ENCODE measurements around the gene ELAVL2.

The ELAVL2 gene

GRCh38 chr9:23803216-23803615, 22.8 kb downstream of the ELAVL2 start:
- Histone ChIP-seq H3K4me1 (ENCODE audit: low read depth, poor library complexity, severe bottlenecking) (peaks cover 14% of the 10 kb centered on the region), H3K27me3 (ENCODE audit: insufficient read depth, low read depth) (no peaks in the 10 kb centered on the region), H3K4me2 (no peak overlapping the region), H3K79me2 (ENCODE audit: insufficient read depth, low read depth) (no peaks in the 10 kb centered on the region), H4K20me1 (ENCODE audit: insufficient read depth) (no peaks in the 10 kb centered on the region), H3K36me3 (ENCODE audit: insufficient read depth) (no peaks in the 10 kb centered on the region), H3K4me3 (IDR thresholded peaks at IDR 0.05; ENCODE audit: insufficient read depth, low read depth, low read length) (no peak overlapping the region), H3K9ac (no peak overlapping the region), H3K27ac (no peak overlapping the region), H2AFZ (ENCODE audit: low read depth) (no peak overlapping the region)
- TF ChIP-seq CTCF (conservative IDR thresholded peaks at IDR 0.05; ENCODE audit: low read depth, low read length): no peak

- no peak for TF ChIP-seq CTCF (conservative IDR thresholded peaks at IDR 0.05; ENCODE audit: low read depth, low read length)
Observed at GRCh38 chr9:23801523-23801922, 24.5 kb downstream of the ELAVL2 start.

GRCh38 chr9:23799521-23799920, 26.5 kb downstream of the ELAVL2 start:
- Histone ChIP-seq H3K27me3 (ENCODE audit: insufficient read depth, low read depth) (no peaks in the 10 kb centered on the region), H4K20me1 (ENCODE audit: insufficient read depth) (no peaks in the 10 kb centered on the region), H3K27ac (no peak overlapping the region), H3K79me2 (ENCODE audit: insufficient read depth, low read depth) (peaks cover 4% of the 10 kb centered on the region; the same call in 1 of the 2 replicates), H3K4me2 (no peak overlapping the region), H3K9ac (no peak overlapping the region), H3K4me1 (ENCODE audit: low read depth, poor library complexity, severe bottlenecking) (peaks cover 14% of the 10 kb centered on the region), H3K36me3 (ENCODE audit: insufficient read depth) (no peaks in the 10 kb centered on the region), H2AFZ (ENCODE audit: low read depth) (no peak overlapping the region), H3K4me3 (IDR thresholded peaks at IDR 0.05; ENCODE audit: insufficient read depth, low read depth, low read length) (no peak overlapping the region)
- TF ChIP-seq CTCF (conservative IDR thresholded peaks at IDR 0.05; ENCODE audit: low read depth, low read length): no peak

More at GRCh38 chr9:23801523-23801922, 24.5 kb downstream of the ELAVL2 start:
- Histone ChIP-seq H2AFZ (ENCODE audit: low read depth) (no peak overlapping the region), H3K9ac (no peak overlapping the region), H4K20me1 (ENCODE audit: insufficient read depth) (no peaks in the 10 kb centered on the region), H3K27ac (no peak overlapping the region), H3K79me2 (ENCODE audit: insufficient read depth, low read depth) (0 out of 2 replicates have a peak, but pooled peaks cover 4% of the 10 kb centered on the region), H3K4me1 (ENCODE audit: low read depth, poor library complexity, severe bottlenecking) (peaks cover 14% of the 10 kb centered on the region), H3K4me3 (IDR thresholded peaks at IDR 0.05; ENCODE audit: insufficient read depth, low read depth, low read length) (no peak overlapping the region), H3K27me3 (ENCODE audit: insufficient read depth, low read depth) (no peaks in the 10 kb centered on the region), H3K36me3 (ENCODE audit: insufficient read depth) (no peaks in the 10 kb centered on the region), H3K4me2 (no peak overlapping the region)

GRCh38 chr9:23798325-23798724, 27.7 kb downstream of the ELAVL2 start:
- H3K9ac ChIP-seq: no peak overlapping the region
- no peak overlapping the region for H2AFZ ChIP-seq (ENCODE audit: low read depth)
- H3K27me3 ChIP-seq (ENCODE audit: insufficient read depth, low read depth): no peaks in the 10 kb centered on the region
- no peak for TF ChIP-seq CTCF (conservative IDR thresholded peaks at IDR 0.05; ENCODE audit: low read depth, low read length)
- no peak overlapping the region for H3K4me2 ChIP-seq
- no peaks in the 10 kb centered on the region for H3K36me3 ChIP-seq (ENCODE audit: insufficient read depth)
- H3K27ac ChIP-seq: no peak overlapping the region
- H3K79me2 ChIP-seq (ENCODE audit: insufficient read depth, low read depth): peaks cover 4% of the 10 kb centered on the region; the same call in 1 of the 2 replicates
- H3K4me1 ChIP-seq (ENCODE audit: low read depth, poor library complexity, severe bottlenecking): peaks cover 12% of the 10 kb centered on the region
- no peak overlapping the region for H3K4me3 ChIP-seq (IDR thresholded peaks at IDR 0.05; ENCODE audit: insufficient read depth, low read depth, low read length)
- H4K20me1 ChIP-seq (ENCODE audit: insufficient read depth): no peaks in the 10 kb centered on the region

All from KMS-11 (cell line).